ENCODE measurements around the gene EIPR1. TPM values are rescaled to one million over a fixed set of nuclear protein-coding genes. Genes with fewer than 3 reads are reported as not detected.

EIPR1 gene
- total and polyA plus RNA-seq, 2 donors (not counting 3 experiments of a cell fraction or from before 2014, with no cell fraction given): 30.8 to 57.3 TPM

DNA sequence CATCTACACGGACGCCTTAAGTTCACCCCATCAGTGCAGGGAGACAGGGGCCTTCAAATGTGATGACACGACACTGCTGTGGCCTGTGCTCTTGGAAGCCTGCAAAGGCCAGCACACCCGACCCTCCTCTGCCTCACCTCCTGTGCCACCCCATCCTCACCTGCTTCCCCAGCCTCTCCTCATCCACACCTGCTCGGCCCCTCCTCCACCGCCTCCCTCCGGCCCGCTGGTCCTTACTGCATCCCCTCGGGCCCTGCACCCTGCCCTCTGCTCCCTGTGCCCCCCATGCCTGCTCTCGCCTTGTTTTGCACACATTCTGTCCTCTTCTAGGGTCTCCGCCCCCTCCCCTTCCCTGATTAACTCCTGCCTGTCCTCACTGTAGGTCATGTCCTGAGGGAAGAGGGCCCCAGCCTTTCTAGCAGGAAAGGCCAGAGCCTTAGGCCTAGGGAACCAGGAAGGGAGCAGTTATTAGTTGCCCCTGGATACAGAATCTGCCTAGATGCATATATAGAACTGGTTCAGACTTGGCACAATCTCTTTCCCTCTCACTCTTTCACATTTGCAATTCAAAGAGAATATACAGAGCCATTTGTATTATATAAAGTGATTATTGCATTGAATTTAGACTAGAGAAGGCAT is 41.3 kb upstream of the EIPR1 start:
- Histone ChIP-seq H3K4me1 (ENCODE audit: control insufficient read depth, extremely low read depth, insufficient read depth, low read length) (no peaks in the 10 kb centered on the region), H3K9me1 (replicated peaks; ENCODE audit: control insufficient read depth, extremely low read depth, insufficient read depth, low read length) (no peaks in the 10 kb centered on the region), H3K79me2 (ENCODE audit: control insufficient read depth, insufficient read depth, low read length) (no peaks in the 10 kb centered on the region), H3K27ac (ENCODE audit: insufficient read depth, low read depth, low read length) (no peak overlapping the region), H3K27me3 (ENCODE audit: control insufficient read depth in 2 of 2, insufficient read depth in 2 of 2, low read length in 2 of 2) (no peaks in the 10 kb centered on the region), H2AFZ (ENCODE audit: low read depth, low read length) (no peak overlapping the region), H4K20me1 (replicated peaks; ENCODE audit: control insufficient read depth, extremely low read depth, insufficient read depth, low read length) (no peaks in the 10 kb centered on the region), H3K4me2 (ENCODE audit: insufficient read depth, low read length) (no peak overlapping the region), H3K9ac (replicated peaks; ENCODE audit: extremely low read depth, insufficient read depth, low read length) (no peak overlapping the region), H3K36me3 (ENCODE audit: control insufficient read depth in 2 of 2, extremely low read depth in 1 of 2, insufficient read depth in 2 of 2, low read length in 2 of 2) (peaks cover 0 to 3% of the 10 kb centered on the region in 2 experiments), H3K4me3 (replicated peaks in 1 of 3; ENCODE audit: insufficient read depth in 1 of 3, low read depth in 1 of 3, low read length in 3 of 3) (no peak overlapping the region), H3K9me3 (replicated peaks; ENCODE audit: control insufficient read depth, insufficient read depth, low read length) (no peaks in the 10 kb centered on the region)
- ChIA-PET CTCF (no interaction called here), POLR2A (no interaction called here)
- no peak for DNase-seq (ENCODE audit: low read depth, low spot score)
- intact Hi-C loops (cut with micrococcal nuclease) (no loop called here), dilution Hi-C loops (cut with MboI; ENCODE audit: extremely low pct_ligation_motif_present, low sequenced_read_pairs) (no loop called here)
- TF ChIP-seq POLR2AphosphoS5 (IDR thresholded peaks at IDR 0.05; ENCODE audit: insufficient read depth, low read depth, low read length): no peak
- TF ChIP-seq JUN (IDR thresholded peaks at IDR 0.05; ENCODE audit: borderline replicate concordance, insufficient read depth, insufficient read length, low read depth): no peak
- no peak for FAIRE-seq
- no TSS peak for BruUV-seq (replicated peaks)

DNA sequence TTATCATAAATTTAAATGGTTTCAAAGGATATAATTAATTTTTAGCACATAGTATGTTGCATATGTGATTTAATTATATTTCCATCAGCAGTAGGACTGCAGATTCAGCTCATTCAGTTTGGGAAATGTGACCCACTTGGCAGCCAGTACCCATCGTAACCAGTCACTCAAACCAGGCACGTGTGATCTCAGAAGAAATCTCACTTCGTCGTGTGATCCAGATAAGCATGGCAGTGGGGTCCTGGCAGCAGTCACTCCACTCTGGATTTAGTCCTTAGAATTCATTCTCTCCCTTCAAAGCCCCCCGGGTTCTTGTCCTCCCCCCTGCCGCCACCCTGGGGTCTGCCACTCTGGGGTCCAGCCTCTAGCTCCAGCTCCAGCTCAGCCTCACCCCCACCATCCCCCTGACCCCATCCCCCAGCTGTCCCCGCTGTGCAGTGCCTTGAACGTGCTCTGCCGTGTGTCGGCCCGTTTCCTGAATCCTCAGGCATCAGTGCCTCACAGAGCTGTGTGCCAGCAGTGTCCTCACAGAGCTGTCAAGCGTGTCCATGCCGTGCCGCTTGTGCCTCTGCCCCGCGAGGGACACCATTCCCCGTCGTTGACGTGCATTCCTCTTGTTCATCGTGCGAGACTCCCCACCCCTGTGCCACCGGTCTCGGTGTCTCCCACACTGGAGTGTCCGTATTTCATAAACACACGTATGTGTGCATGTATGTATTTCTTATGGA is 36.7 kb upstream of the EIPR1 start:
- peaks cover 0 to 2% of the 10 kb centered on the region in 2 experiments for H3K36me3 ChIP-seq (ENCODE audit: control insufficient read depth in 2 of 2, extremely low read depth in 1 of 2, insufficient read depth in 2 of 2, low read length in 2 of 2)
- no peaks in the 10 kb centered on the region for H3K9me3 ChIP-seq (replicated peaks; ENCODE audit: control insufficient read depth, insufficient read depth, low read length)
- no peak overlapping the region for H3K27ac ChIP-seq (ENCODE audit: insufficient read depth, low read depth, low read length)
- no peaks in the 10 kb centered on the region for H4K20me1 ChIP-seq (replicated peaks; ENCODE audit: control insufficient read depth, extremely low read depth, insufficient read depth, low read length)
- no peak overlapping the region for H3K9ac ChIP-seq (replicated peaks; ENCODE audit: extremely low read depth, insufficient read depth, low read length)
- FAIRE-seq: no peak
- dilution Hi-C loops (cut with MboI; ENCODE audit: extremely low pct_ligation_motif_present, low sequenced_read_pairs) (no loop called here), intact Hi-C loops (cut with micrococcal nuclease) (no loop called here)
- no peak overlapping the region for H2AFZ ChIP-seq (ENCODE audit: low read depth, low read length)
- TF ChIP-seq POLR2AphosphoS5 (IDR thresholded peaks at IDR 0.05; ENCODE audit: insufficient read depth, low read depth, low read length): no peak
- no peak for TF ChIP-seq FOS (IDR thresholded peaks at IDR 0.05; ENCODE audit: borderline replicate concordance, insufficient read depth, low read length)
- TF ChIP-seq, protein P1, sequence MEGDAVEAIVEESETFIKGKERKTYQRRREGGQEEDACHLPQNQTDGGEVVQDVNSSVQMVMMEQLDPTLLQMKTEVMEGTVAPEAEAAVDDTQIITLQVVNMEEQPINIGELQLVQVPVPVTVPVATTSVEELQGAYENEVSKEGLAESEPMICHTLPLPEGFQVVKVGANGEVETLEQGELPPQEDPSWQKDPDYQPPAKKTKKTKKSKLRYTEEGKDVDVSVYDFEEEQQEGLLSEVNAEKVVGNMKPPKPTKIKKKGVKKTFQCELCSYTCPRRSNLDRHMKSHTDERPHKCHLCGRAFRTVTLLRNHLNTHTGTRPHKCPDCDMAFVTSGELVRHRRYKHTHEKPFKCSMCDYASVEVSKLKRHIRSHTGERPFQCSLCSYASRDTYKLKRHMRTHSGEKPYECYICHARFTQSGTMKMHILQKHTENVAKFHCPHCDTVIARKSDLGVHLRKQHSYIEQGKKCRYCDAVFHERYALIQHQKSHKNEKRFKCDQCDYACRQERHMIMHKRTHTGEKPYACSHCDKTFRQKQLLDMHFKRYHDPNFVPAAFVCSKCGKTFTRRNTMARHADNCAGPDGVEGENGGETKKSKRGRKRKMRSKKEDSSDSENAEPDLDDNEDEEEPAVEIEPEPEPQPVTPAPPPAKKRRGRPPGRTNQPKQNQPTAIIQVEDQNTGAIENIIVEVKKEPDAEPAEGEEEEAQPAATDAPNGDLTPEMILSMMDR (IDR thresholded peaks at IDR 0.05; ENCODE audit: extremely low read depth in 1 of 2, insufficient read depth in 1 of 2, low read depth in 1 of 2, low read length in 2 of 2): no peak
- TF ChIP-seq EZH2 (IDR thresholded peaks at IDR 0.05; ENCODE audit: borderline replicate concordance, low read depth, low read length, severe bottlenecking): no peak
- no peak for TF ChIP-seq POLR2A (IDR thresholded peaks at IDR 0.05; ENCODE audit: low read depth, low read length)
- TF ChIP-seq GATA2 (IDR thresholded peaks at IDR 0.05; ENCODE audit: insufficient read depth, insufficient read length, low read depth, low read length): no peak
- no peak for TF ChIP-seq JUN (IDR thresholded peaks at IDR 0.05; ENCODE audit: borderline replicate concordance, insufficient read depth, insufficient read length, low read depth)
- TF ChIP-seq, protein P2, sequence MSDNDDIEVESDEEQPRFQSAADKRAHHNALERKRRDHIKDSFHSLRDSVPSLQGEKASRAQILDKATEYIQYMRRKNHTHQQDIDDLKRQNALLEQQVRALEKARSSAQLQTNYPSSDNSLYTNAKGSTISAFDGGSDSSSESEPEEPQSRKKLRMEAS (IDR thresholded peaks at IDR 0.05; ENCODE audit: insufficient read depth, insufficient read length): no peak
- no peak for TF ChIP-seq MYC (IDR thresholded peaks at IDR 0.05; ENCODE audit: low read depth, low read length)
- no peaks in the 10 kb centered on the region for H3K9me1 ChIP-seq (replicated peaks; ENCODE audit: control insufficient read depth, extremely low read depth, insufficient read depth, low read length)
- H3K4me1 ChIP-seq (ENCODE audit: control insufficient read depth, extremely low read depth, insufficient read depth, low read length): no peaks in the 10 kb centered on the region
- ChIA-PET POLR2A (no interaction called here), CTCF (interaction anchor here (1.1 to 3.0 kb wide), 2 partner anchors 9 to 48 kb away, joined by 4 to 28 read pairs; no protein-coding TSS in a partner anchor)
- no peak overlapping the region for H3K4me2 ChIP-seq (ENCODE audit: insufficient read depth, low read length)
- no peak for DNase-seq (ENCODE audit: low read depth, low spot score)
- no TSS peak for BruUV-seq (replicated peaks)
- H3K79me2 ChIP-seq (ENCODE audit: control insufficient read depth, insufficient read depth, low read length): no peaks in the 10 kb centered on the region
- no peaks in the 10 kb centered on the region for H3K27me3 ChIP-seq (ENCODE audit: control insufficient read depth in 2 of 2, insufficient read depth in 2 of 2, low read length in 2 of 2)
- H3K4me3 ChIP-seq (replicated peaks in 1 of 3; ENCODE audit: insufficient read depth in 1 of 3, low read depth in 1 of 3, low read length in 3 of 3): no peak overlapping the region
